GM13977 (cell line): Measurements from ENCODE around the gene GDF11.
"Not testable (repeated sequence)": the region's sequence is repeated elsewhere in the genome, so short reads cannot be mapped to it uniquely, and the experiment has no call there.

ENCODE experiments used
- DNase-seq: peaks from one replicate; pipeline ENCODE4 v3.0.0; 2012; ENCODE audit warnings: low spot score
- in situ Hi-C: fragments of 300-500 bp; cut with MboI; formaldehyde crosslinking; loops from one replicate; pipeline ENCODE4 v1.12.0; 2022; ENCODE audit warnings: low sequenced_read_pairs, low pct_unique_long_range_greater_than_20kb, mixed read lengths, inconsistent platforms; ENCODE audit not compliant: unreplicated experiment
- TF ChIP-seq, protein P1 (sequence below): IDR thresholded peaks from 2 replicates; pipeline ENCODE4 v1.5.1; 2012; ENCODE audit warnings: mild to moderate bottlenecking, control low read depth; ENCODE audit not compliant: insufficient read depth; ENCODE audit errors: extremely low read depth, missing control alignments

The GDF11 gene

DNA sequence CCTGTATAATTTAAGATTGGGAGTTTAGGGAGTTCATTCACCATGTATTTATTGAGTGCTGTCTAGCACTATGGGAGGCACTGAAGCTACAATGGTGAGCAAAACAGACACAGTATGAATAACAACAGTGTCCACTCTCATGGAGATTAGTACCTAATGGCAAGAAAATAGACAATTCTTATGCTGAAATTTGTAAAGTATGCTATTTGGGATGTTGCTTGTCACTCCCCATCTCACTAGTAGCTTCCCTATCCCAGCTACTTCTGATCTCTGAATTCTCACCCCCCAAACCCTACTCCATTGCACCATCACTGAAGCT, 4.0 kb downstream of the GDF11 start:
- in situ Hi-C loops, result loop anchor here (10.0 to 25.0 kb wide), 2 partner anchors 198 to 290 kb away; partner anchors contain the start of gene RPS26
- DNase-seq, result no peak

DNA sequence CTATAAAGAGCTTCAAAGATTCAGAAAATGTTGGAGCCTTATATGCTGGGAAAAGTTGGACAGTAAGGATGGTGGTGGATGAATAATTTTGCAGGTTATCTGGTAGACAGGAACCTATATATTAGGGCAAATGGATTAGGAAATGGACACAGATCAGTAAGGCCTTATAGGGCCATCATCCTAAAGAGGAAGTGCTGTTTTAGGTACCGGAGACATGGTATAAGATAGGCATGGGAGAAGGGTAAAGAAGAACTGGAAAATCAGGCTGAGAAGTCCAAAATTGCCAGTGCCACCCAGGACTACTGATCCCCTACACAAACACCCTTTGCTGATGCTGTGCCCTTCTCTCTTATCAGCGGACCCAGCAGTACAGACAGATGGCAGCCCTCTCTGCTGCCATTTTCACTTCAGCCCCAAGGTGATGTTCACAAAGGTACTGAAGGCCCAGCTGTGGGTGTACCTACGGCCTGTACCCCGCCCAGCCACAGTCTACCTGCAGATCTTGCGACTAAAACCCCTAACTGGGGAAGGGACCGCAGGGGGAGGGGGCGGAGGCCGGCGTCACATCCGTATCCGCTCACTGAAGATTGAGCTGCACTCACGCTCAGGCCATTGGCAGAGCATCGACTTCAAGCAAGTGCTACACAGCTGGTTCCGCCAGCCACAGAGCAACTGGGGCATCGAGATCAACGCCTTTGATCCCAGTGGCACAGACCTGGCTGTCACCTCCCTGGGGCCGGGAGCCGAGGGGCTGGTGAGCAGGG, 5.5 kb downstream of the GDF11 start:
- in situ Hi-C loops, result loop anchor here (10.0 to 25.0 kb wide), 2 partner anchors 196 to 289 kb away; partner anchors contain the start of gene RPS26

More for the DNA sequence above, 4.0 kb downstream of the GDF11 start:
- TF ChIP-seq, protein P1, sequence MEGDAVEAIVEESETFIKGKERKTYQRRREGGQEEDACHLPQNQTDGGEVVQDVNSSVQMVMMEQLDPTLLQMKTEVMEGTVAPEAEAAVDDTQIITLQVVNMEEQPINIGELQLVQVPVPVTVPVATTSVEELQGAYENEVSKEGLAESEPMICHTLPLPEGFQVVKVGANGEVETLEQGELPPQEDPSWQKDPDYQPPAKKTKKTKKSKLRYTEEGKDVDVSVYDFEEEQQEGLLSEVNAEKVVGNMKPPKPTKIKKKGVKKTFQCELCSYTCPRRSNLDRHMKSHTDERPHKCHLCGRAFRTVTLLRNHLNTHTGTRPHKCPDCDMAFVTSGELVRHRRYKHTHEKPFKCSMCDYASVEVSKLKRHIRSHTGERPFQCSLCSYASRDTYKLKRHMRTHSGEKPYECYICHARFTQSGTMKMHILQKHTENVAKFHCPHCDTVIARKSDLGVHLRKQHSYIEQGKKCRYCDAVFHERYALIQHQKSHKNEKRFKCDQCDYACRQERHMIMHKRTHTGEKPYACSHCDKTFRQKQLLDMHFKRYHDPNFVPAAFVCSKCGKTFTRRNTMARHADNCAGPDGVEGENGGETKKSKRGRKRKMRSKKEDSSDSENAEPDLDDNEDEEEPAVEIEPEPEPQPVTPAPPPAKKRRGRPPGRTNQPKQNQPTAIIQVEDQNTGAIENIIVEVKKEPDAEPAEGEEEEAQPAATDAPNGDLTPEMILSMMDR, result no peak

DNA sequence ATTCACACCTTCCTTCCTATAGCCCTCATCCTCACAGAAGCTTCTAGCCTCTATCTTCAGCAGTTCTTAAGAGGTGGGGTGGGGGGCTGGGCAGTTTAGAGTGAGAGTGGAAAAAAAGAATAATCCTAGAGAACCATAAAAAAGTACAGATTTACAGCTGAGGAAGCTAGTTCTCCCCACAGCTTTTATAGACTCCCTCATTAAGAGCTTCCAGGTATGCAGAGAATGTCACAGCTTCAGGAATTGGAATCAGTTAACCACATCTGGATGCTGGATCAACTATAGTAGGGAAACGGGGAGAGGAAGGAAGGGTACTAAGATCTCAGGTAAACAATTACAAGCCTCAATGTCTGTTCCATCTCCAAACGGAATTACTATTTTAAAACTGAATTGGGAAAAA, 12.3 kb downstream of the GDF11 start:
- DNase-seq, result no peak
- TF ChIP-seq, protein P1, result no peak
- in situ Hi-C loops, result no loop called here

More for the DNA sequence above, 5.5 kb downstream of the GDF11 start:
- TF ChIP-seq, protein P1, result no peak
- no peak for DNase-seq

DNA sequence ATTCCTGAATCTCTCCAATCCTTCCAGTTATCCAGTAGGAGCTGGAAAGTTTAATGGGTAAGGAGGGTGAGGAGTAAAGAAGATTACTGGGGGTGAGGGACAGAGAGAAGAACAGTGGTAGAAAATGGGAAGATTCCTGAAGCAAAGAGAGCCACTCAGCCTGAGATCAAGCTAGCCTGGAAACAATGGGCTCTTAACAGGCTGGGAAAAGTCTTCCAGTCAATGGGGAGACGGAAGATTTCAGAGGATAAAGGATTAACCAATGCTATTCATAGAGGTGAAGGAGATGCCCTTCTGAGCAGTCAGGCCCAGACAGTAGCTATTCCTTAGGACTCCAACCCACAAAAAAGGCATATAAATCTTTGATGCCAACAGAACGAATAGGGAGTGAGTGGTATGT, 14.8 kb downstream of the GDF11 start:
- no peak for DNase-seq
- in situ Hi-C loops, result no loop called here
- TF ChIP-seq, protein P1, result no peak

DNA sequence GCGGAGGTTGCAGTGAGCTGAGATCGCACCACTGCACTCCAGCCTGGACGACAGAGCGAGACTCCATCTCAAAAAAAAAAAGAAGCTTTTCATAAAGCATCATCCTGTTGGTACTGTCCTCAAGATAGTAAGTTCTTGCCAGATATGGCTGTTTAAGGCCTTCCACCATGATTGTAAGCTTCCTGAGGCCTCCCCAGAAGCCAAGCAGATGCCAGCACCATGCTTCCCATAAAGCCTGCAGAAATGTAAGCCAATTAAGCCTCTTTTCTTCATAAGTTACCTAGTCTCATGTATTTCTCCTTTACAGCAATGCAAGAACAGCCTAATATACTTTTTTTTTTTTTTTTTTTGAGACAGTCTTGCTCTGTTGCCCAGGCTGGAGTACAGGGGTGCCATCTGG, 15.7 kb downstream of the GDF11 start:
- in situ Hi-C loops, DNase-seq: not testable (repeated sequence)

- TF ChIP-seq, protein P1, result no peak
- no peak for DNase-seq
- in situ Hi-C loops, result no loop called here
Measured at GRCh38 chr12:55760663-55761062, 17.7 kb downstream of the GDF11 start.

DNA sequence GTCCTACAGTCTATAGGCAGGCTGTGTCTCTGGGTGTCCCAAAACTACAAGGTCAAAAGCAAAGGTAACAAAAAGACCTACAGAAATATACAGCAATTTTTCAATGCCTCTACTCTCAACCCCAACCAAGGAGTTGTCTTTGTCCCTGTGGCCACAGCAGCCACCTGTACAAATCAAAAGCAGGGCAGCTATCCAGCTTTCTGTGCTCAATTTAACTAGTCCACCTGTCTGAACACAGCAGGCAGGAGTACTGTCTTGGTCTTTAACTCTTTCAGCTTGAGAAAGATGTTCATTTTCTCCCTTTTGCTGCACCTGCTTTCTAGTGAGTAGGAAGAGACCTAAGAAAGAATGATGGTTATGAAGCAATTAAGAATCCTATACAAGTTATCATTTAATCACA, 19.7 kb downstream of the GDF11 start:
- no peak for DNase-seq
- TF ChIP-seq, protein P1, result no peak
- in situ Hi-C loops, result no loop called here
